ENCODE results near the gene AFF2. TPM values are rescaled to one million over a fixed set of nuclear protein-coding genes. Genes with fewer than 3 reads are reported as not detected.

The AFF2 gene
- total and polyA plus RNA-seq, 11 donors, result under 0.01 to 0.83 (median 0.07) TPM

DNA sequence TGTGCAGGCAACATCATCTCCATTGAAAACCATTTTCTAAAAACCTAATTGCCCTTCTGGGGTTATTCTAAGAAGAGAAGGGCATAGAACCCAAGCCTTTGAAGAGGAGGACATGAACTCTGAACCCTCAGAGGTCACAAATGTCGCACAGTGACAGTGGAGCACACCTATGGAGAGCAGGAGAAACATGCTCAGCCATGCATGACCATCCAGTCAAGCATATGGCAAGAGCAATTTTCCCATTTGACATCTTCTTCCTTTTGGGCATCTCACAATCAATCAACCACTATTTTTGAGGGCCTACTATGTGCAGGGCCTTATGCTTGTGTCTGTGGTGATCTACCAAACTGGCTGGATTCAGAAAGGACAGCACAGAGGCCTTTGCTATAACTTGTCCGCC lies 30.1 kb upstream of the AFF2 start:
- Histone ChIP-seq H3K27ac (no peak overlapping the region), H3K9me3 (no peaks in the 10 kb centered on the region), H3K36me3 (no peaks in the 10 kb centered on the region), H3K4me1 (no peaks in the 10 kb centered on the region), H3K4me3 (no peak overlapping the region), H3K27me3 (no peaks in the 10 kb centered on the region)
- 57 to 87% (median 73%) methylated on average over 2 of the region's 2 CpGs for WGBS, 4 donors
- no peak for TF ChIP-seq POLR2A (IDR thresholded peaks at IDR 0.05)
- TF ChIP-seq, protein P1, sequence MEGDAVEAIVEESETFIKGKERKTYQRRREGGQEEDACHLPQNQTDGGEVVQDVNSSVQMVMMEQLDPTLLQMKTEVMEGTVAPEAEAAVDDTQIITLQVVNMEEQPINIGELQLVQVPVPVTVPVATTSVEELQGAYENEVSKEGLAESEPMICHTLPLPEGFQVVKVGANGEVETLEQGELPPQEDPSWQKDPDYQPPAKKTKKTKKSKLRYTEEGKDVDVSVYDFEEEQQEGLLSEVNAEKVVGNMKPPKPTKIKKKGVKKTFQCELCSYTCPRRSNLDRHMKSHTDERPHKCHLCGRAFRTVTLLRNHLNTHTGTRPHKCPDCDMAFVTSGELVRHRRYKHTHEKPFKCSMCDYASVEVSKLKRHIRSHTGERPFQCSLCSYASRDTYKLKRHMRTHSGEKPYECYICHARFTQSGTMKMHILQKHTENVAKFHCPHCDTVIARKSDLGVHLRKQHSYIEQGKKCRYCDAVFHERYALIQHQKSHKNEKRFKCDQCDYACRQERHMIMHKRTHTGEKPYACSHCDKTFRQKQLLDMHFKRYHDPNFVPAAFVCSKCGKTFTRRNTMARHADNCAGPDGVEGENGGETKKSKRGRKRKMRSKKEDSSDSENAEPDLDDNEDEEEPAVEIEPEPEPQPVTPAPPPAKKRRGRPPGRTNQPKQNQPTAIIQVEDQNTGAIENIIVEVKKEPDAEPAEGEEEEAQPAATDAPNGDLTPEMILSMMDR (IDR thresholded peaks at IDR 0.05), result no peak
- ATAC-seq, result no peak
- DNase-seq, result no peak
- intact Hi-C loops (cut with DNase I), result no loop called here

DNA sequence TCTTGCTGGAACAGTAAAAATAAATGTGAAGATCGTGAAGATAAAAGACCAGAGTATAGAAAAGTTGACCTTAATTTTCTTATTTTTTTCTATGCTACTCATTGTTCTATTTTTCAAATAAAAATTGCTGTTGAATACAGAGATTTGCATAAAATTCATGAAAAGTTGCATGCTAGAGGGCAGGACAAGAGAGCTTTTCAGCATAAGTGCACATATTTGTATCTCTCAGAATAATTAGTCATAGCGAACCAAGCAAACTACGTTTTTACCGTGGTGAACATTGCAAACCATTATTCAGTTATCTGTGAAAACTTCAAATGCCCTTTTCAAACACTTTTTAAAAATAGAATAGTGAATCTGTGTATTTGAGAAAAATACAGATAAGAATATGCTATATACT lies 26.4 kb upstream of the AFF2 start:
- no peak for DNase-seq
- intact Hi-C loops (cut with DNase I), result no loop called here
- H3K9me3 ChIP-seq, result no peaks in the 10 kb centered on the region
- no peaks in the 10 kb centered on the region for H3K27me3 ChIP-seq
- no peak overlapping the region for H3K27ac ChIP-seq
- TF ChIP-seq, protein P1 (IDR thresholded peaks at IDR 0.05), result no peak
- no peak for TF ChIP-seq POLR2A (IDR thresholded peaks at IDR 0.05)
- H3K4me3 ChIP-seq, result no peak overlapping the region
- no peaks in the 10 kb centered on the region for H3K4me1 ChIP-seq
- no peak for ATAC-seq
- 74 to 81% (median 78%) methylated on average over 4 of the region's 4 CpGs for WGBS, 4 donors
- no peaks in the 10 kb centered on the region for H3K36me3 ChIP-seq

DNA sequence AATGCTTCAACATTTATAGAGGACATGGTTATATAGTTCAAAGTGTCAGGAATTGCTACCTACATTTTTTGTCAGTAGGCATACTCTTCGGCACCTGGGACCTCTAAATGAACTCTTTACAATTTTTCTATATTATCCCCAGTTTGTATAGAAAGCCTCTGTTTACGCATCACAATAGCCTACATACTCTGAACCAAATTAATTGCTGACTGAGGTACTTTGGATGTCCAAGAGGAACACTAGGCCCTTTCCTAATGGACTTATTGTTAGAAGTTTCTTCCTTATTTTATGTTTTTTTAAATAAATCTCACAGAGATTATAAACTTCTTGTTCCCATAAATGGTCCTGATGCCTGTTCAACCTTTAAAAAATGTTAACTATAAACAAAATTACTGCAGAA lies 8.4 kb upstream of the AFF2 start:
- ATAC-seq, result no peak
- H3K4me3 ChIP-seq, result no peak overlapping the region
- no peaks in the 10 kb centered on the region for H3K4me1 ChIP-seq
- 81 to 92% (median 86%) methylated on average over 2 of the region's 2 CpGs for WGBS, 4 donors
- DNase-seq, result no peak
- H3K9me3 ChIP-seq, result no peaks in the 10 kb centered on the region
- H3K27ac ChIP-seq, result no peak overlapping the region
- TF ChIP-seq, protein P1 (IDR thresholded peaks at IDR 0.05), result no peak
- TF ChIP-seq POLR2A (IDR thresholded peaks at IDR 0.05), result no peak
- no peaks in the 10 kb centered on the region for H3K36me3 ChIP-seq
- intact Hi-C loops (cut with DNase I), result no loop called here
- H3K27me3 ChIP-seq, result no peaks in the 10 kb centered on the region

GRCh38 chrX:148495176-148495575 lies 5.2 kb upstream of the AFF2 start:
- Histone ChIP-seq H3K27ac (no peak overlapping the region), H3K4me1 (peaks cover 0 to 1% (median 0%) of the 10 kb centered on the region in 12 donors), H3K9me3 (no peaks in the 10 kb centered on the region), H3K27me3 (peaks cover 0 to 9% (median 0%) of the 10 kb centered on the region in 9 donors), H3K4me3 (no peak overlapping the region), H3K36me3 (no peaks in the 10 kb centered on the region)
- no peak for ATAC-seq
- no peak for TF ChIP-seq POLR2A (IDR thresholded peaks at IDR 0.05)
- TF ChIP-seq, protein P1 (IDR thresholded peaks at IDR 0.05), result no peak
- no peak for DNase-seq
- intact Hi-C loops (cut with DNase I), result no loop called here
- WGBS, 4 donors, result 56 to 85% (median 76%) methylated on average over 3 of the region's 3 CpGs
